WTC11 (cell line): ENCODE data around the gene TIAL1.

Experiments used
- CREB1 ChIP-seq: sonication (generic); formaldehyde crosslinking; IDR thresholded peaks from 2 replicates; pipeline ENCODE4 v1.8.0; 2023; ENCODE audit warnings: mild to moderate bottlenecking, missing genetic modification reagents
- CTCF ChIP-seq: fragments of 200-600 bp; IDR thresholded peaks from 2 replicates; pipeline ENCODE4 v1.8.0; 2022; ENCODE audit warnings: antibody characterized with exemption
- MLX ChIP-seq: sonication (generic); formaldehyde crosslinking; IDR thresholded peaks from 2 replicates; pipeline ENCODE4 v1.8.1; 2023; ENCODE audit warnings: mild to moderate bottlenecking, missing genetic modification reagents, moderate library complexity
- NFYB ChIP-seq: sonication (generic); formaldehyde crosslinking; conservative IDR thresholded peaks from 2 replicates; pipeline ENCODE4 v1.8.0; 2022; ENCODE audit warnings: low read depth, missing genetic modification reagents
- STAT6 ChIP-seq: sonication (generic); formaldehyde crosslinking; conservative IDR thresholded peaks from 2 replicates; pipeline ENCODE4 v1.8.1; 2023; ENCODE audit warnings: mild to moderate bottlenecking, low read depth, missing genetic modification reagents, moderate library complexity
- USF1 ChIP-seq: sonication (generic); formaldehyde crosslinking; IDR thresholded peaks from 2 replicates; pipeline ENCODE4 v1.8.0; 2022; ENCODE audit warnings: mild to moderate bottlenecking, missing genetic modification reagents
- ZNF138 ChIP-seq: sonication (generic); formaldehyde crosslinking; conservative IDR thresholded peaks from 2 replicates; pipeline ENCODE4 v1.8.1; 2022; ENCODE audit warnings: mild to moderate bottlenecking, moderate library complexity, missing genetic modification reagents
- ZNF263 ChIP-seq: sonication (generic); formaldehyde crosslinking; IDR thresholded peaks from 2 replicates; pipeline ENCODE4 v1.8.1; 2022; ENCODE audit warnings: low read depth, mild to moderate bottlenecking, moderate library complexity, missing genetic modification reagents

- TF ChIP-seq CTCF (no peak), MLX (CRISPR knock-in tag) (no peak), ZNF138 (CRISPR knock-in tag) (no peak), CREB1 (no peak), ZNF263 (CRISPR knock-in tag) (no peak), STAT6 (CRISPR knock-in tag) (no peak), USF1 (no peak), NFYB (no peak)
These were observed 20.8 kb downstream of the TIAL1 start for GRCh38 chr10:119575991-119576390.
